COR-L47 (cell line): ENCODE results near the gene EFCAB6.

ENCODE experiments used
- DNase-seq: peaks from one replicate; lab custom pipeline; 2025; lab: John Stamatoyannopoulos, UW

Gene EFCAB6

DNA sequence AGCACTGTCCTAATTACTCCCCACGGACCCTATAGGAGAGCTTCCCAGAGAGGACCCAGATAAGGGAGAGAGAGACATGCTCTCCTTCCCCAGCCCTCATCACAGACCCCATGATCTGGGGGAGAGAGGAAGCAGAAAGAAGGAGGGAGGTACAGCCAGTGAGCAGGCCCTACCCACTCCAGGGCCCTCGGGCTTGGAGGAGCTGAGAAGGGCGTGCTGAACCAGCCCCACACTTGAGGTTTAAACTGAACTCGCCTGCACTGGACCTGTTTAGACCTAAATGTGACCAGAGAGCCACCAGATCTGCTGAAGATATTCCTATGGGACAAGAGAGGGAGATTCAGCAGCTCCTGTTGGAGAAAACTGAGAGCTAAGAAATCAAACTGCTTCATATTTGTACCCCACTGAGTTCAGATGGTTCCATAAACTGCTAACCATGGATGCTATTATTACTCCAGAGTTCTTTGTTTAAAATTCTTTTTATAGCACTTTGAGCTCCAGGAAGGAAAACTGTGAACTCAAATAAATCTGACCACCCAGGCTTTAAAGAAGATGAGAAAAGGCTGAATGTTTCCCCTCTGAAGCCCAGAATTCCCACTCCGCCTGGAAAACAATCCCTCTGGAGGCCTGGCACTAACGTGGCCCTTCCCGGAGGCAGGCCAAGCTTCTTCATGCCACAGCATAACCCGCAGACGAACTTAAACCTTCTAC, 67.2 kb downstream of the EFCAB6 start:
- no peak for DNase-seq

DNA sequence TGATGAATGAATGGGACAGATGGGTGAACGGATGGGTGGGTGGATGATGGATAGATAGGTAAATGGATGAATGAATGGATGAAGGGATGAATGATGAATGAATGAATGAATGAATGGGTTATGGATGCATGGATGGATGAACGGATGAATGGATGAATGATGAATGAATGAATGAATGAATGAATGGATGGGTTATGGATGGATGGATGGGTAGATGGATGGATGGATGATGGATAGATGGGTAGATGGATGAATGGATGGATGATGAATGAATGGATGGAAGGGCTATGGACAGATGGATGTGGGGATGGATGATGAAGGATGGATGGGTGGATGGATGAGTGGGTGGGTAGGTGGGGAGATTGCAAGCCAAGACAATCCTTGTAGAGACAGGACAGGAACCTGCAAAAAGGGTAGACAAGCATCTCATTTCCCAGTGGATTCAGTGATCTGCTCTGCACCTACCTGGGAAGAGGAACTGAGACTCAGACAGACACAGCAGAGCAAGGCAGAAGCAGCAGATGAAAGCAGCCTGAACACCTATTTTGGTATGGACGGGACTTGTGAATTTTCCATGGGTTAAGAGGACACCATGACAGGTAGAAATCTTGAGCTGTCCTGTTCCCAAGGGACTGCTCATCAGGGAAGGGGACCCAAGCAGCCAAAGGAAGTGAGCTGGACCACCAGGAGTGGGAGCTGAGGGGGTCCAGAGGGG, 68.0 kb downstream of the EFCAB6 start:
- no peak for DNase-seq

DNA sequence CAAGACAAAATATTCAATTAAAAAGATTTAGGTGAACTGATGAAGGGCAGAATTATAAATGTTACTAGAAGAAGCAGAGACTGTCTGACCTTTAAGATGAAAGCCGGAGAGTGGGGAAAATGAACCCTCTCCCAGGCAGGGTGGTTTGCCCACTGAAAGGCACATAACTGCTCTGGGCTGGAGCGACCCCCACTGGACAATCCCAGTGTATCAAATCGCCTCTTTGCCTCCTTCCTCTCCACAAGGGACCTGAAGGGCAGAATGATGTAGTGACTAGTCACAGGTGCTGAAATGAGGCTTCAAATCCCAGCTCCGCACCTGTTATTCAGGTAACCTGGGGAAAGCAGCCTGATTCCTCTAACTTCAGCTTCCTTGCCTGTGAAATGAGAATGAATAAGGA, 69.0 kb downstream of the EFCAB6 start:
- DNase-seq: no peak

DNA sequence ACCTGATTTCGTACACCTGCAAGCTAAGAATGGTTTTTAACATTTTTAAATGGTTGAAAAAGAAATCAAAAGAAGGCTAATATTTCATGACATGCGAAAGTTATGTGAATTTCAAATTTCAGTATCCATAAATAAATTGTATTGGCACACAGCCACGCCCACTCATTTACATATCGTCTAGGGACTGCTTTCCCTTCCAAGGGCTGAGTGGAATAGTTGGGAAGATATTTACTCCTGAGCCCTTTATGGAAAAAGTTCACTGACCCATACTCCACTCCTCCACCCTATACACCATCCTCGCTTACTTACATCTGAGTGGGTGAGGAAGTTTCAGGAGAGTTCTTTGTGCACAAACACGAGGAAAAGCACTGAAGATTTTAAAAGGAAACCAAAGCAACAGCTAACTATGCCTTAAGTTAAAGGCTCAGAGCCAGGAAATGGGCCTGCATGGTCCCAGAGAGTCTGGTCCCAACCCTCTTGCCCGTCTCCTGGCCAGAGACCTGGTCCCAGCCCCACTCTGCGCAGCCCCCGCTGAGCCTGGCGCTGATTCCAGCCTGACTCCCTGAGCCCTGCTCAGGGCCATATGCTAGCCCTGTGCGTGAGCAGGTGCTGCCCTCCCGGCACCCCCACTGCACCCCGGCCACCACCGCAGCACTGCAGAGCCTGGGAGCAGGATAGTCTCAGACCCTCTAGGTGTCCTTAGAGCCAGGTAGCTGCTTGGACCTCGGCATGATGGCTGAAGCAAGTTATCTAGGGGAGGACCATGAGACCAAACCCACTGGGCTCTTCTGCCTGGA, 69.8 kb downstream of the EFCAB6 start:
- no peak for DNase-seq

DNA sequence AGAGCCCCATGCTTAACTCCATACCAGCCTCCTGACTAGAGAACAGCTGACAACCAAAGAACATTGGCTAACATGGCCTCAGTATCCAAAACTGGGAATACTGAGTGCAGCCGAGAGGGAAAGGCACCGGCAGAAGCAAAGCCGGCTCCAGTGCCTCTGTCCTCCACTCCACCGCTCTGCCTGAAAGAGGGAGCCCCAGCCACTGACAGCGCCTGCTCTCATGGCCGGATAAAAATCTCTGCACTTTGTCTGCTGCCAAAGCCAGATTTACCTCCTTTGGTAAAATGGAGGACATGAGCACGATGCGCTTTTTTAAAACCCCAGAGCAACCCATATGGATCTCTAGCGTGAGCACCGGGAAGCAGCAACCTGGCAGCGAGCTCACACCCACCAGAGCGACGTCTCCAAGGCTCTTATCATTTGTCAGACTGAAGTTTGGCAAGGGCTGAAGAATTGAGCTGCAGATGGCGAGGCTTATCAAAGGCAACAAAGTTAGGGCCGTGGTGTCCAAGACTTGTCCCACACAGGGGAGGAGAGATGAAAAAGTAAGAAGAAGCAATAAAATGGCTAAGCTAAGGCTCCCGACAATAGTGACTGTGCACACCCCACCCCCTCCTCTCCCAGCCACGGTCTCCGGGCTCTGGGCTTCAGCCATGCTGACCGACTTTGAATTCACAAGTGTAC, 71.4 kb downstream of the EFCAB6 start:
- DNase-seq: no peak

DNA sequence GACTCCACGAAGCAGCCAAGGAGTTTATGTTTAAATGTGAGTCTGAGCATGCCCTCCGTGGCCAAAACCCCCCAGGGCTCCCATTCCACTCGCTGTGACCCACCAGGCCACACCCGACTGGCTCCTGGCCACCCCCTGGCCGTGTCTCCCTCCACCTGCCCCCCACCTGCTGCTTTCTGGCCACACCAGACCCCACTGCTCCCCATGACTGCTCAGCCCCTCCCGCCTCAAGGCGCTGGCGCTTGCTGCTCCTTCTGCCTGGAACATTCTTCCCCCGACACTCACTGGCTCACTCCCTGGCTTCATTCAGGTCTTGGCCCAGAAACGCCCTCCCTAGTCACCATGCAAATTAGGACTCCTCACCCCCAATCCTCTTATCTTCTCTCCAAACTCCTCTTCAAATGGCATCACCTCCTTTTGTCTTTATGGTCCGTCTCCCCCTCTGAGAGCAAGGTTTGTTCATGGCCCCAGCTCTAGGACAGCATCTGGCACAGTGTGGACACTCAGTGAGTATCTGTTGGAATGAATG, 72.2 kb downstream of the EFCAB6 start:
- no peak for DNase-seq

DNA sequence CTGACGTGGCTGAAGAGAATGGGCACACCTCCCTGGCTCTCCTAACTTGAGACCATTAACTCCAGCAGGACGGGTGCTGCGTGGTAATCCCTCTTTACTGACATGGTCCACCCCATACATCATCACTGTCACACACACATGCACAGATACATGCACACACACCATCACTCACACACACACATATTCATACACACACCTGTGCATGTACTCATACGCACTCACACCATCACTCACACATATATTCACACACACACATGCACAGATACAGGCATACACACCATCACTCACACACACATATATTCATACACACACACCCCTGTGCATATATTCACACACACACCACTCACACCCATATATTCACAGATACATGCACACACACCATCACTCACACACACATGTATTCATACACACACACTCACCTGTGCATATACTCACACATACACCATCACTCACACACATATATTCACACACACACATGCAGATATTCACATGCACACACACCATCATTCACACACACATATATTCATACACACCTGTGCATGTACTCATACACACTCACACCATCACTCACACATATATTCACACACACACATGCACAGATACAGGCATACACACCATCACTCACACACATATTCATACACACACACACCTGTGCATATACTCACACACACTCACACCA, 74.8 kb downstream of the EFCAB6 start:
- no peak for DNase-seq

DNA sequence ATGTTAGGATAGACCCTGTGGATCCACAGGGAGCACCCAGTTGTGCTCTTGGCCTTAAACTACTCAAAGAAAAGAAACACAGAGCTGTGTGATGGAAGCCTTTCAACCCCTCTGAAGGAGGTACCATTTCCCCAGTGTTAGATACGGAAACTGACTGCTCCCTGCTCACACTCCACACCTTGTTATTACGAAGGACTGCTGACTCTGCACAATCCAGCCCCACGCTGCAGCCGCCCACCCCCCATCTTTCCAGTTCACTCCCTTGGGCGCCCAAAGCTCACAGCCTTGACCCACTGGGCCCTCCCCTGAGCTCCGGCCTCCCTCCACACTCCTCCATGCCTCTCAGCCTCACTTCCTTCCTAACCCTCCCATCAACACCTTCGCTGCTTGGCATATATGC, 75.5 kb downstream of the EFCAB6 start:
- DNase-seq: no peak

DNA sequence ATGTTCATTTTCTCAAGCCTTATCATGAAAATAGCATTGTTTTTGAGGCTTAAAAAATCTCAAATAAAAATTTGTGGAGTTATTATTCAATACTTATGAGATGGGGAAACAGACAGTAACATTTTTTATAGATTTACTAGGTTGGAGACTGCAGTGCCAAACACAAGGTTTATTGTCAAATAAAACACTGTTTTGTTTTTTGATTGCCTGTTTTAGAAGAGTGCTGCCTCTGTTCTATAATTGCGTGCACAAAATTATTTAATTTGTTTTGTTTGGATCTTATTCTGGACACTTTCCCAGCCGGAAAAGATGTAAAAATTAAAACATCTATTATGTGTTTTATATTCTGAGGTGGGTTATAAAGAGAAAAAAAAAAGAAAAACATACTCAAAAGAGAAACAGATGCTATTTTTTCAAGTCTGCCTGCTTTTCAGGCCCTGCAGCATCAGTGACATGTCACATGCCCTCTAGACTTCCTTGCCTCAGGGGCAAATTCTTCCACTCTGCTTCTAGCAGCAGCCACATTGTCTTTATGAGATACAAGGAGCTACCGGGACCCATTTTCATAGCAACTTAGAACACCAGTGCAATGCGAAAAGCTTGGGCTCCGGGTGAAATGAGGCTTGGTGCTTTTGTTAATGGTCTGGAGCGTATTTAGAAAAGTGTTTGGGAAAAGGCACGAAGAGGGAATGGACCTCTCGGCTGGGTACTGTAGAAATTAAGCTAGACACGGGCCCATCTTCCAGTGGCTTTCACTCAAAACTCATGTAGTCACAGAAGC, 77.5 kb downstream of the EFCAB6 start:
- DNase-seq: no peak

DNA sequence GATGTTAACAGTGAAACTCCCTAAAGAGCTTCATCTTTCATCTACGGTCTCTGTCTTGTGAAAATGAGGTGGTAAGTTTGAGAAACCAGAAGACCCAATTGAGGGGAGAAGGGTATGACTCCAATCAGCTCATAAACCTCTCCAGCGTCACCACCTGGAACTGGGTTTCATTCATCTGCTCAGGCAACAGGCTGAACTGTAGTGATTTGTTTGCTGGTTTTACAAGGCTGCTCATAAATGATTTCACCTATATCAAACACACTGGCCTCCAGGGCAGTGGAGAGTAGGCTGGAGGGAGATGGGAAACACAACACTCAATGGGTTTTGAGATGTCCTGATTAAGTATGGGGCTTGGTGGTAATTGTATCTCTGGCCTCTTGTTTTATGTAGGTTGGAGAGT, 79.0 kb downstream of the EFCAB6 start:
- DNase-seq: no peak

DNA sequence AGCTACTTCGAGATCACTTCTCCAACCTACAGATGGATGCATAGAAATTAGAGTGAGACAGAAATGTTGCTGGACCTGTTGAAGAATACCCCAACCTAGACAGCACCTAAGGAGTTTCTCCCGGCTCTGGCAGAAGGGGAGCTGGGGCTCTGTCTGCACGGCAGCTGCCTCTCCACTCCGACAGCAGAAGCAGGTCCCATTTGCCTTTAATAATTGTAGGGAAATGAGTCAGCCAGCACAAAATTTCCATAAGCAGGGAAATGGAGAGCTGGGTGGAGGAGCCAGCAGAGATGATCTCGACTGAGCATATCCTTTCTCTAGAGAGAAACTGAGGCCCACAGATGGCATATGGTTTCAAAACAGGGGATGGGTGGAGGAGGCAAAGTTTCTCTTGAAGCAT, 80.1 kb downstream of the EFCAB6 start:
- no peak for DNase-seq

DNA sequence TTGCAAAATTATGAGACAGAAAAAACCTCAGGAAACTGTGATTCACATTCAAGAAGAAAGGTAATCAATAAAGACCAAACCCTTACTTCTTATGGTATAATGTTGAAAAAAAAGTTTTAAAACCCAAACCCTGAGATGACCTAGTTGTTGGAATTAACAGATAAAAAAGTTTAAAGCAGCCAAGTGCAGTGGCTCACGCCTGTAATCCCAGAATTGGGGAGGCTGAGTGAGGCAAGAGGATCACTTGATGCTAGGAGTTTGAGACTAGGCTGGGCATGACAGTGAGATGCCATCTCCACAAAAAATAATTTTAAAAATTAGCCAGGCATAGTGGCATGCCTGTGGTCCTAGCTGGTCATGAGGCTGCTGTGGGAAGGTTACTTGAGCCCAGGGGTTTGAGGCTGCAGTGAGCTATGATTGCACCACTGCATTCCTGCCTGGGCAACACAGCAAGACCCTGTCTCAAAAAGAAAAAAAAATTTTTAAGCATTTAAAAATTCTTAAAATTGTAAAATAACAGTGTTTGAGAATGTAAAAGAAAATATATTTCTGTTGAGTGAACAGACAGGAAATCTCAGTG, 85.1 kb downstream of the EFCAB6 start:
- DNase-seq: no peak

DNA sequence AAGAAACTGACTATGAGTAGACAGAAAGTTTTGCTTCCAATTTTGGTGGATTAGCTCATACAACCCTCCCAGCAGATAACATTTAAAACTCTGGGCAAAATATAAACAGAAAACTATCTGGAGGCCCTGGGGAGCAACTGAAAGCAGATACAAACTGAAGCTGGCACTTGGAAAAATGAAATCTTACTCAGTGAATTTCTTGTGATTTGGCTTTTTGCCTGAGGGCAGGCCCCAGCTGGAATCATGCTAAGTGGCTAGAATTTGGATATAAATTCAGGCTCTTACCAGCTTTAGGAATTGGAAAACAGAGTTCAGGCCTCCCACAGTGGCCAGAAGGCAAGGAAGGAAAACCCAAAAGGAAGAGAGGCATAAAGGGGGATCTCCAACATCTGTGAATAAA, 85.8 kb downstream of the EFCAB6 start:
- DNase-seq: no peak

DNA sequence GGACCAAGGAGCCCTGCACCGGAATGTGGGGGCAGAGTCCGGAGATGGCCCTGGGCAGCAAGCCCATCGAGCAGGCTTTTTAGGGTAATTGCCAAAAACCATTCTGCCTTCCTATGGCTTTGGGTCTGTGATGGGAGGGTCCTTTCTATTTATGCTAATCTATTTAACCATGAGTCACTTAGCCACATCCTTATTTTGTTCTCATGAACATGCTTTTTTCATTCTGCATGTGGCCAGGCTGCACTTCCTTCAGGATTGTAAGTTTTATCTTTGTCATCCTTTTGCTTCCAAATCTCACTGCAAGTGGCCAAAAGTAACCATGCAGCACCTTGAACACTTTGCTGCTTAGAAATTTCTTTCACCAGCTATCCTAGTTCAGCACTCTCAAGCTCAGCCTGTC, 88.3 kb downstream of the EFCAB6 start:
- DNase-seq: no peak

DNA sequence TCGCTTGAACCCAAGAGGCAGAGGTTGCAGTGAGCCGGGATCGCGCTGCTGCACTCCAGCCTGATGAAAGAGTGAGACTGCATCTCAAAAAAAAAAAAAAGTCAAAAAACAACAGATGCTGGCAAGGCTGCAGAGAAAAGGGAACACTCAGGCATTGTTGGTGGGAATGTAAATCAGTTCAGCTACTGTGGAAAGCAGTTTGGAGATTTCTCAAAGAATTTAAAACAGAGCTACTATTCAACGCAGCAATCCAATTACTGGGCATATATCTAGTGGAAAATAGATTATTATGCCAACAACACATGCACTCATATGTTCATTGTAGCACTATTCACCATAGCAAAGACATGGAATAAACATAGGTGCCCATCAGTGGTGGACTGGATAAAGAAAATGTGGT, 89.7 kb downstream of the EFCAB6 start:
- DNase-seq: no peak

DNA sequence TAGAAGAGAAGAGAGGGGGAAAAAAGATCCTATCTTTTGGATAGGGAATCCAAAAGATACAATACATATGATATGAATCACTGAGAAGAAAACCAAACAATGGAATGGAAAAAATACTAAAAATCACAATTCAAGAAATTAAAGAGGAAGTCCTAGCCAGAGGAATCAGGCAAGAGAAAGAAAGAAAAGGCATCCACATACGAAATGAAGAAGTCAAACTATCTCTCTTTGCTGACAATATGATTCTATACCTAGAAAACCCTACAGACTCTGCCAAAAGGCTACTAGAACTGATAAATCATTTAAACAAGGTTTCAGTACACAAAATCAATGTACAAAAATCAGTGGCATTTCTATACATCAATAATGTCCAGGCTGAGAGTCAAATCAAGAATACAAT, 91.4 kb downstream of the EFCAB6 start:
- DNase-seq: no peak

DNA sequence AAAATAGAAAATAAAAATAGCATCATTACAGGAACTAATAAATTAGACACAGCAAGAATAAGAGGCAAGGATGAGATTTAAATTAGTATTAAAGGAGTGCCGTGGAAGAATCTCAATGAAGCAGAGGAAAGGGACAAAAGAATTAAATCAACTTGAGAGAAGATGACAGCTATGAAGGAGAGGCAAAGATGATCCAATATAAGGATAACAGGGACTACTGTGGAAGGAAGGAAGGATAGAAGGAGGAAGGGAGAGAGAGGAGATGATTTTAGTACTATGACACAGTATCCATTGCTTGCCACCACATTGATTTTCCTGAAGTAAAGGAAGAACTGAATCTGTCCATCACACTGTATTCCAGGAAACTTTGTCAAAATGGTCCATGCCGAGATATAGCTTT, 98.0 kb downstream of the EFCAB6 start:
- DNase-seq: no peak

DNA sequence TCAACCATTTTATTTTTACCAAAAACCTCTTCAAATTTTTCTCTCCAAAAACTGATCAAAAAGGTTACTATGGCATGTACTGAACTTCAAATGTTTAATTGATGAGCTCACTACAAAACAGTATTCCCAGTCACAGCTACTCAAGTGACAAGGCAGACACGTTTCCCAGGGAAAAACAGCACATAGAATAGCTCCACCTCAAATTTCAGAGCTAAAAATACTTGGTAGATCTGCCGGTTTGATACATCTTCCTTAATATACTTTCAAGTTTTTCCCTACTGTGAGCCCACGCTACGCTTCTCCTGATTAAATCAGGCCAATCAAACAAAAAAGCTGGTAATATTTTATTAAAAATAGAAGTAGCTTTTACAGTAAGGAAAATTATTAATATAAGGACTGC, 100.4 kb downstream of the EFCAB6 start:
- DNase-seq: no peak

DNA sequence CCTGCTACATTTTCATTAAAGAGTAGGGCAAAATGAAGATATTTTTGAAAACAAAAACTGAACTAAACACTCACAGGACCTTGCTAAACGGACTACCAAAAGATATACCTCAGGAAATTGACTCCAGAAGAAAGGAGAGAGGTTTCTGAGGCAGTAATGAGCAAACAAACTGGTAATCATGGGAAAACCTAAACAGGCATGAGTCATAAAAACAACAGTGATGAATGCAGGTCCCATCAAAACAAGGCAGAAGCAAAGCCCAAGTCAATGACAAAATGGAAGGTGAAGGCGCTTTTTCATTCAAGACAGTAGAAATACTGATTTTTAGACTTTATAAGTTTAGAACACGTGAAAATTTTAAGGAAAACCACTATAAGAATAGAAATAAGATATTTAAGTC, 104.5 kb downstream of the EFCAB6 start:
- no peak for DNase-seq

DNA sequence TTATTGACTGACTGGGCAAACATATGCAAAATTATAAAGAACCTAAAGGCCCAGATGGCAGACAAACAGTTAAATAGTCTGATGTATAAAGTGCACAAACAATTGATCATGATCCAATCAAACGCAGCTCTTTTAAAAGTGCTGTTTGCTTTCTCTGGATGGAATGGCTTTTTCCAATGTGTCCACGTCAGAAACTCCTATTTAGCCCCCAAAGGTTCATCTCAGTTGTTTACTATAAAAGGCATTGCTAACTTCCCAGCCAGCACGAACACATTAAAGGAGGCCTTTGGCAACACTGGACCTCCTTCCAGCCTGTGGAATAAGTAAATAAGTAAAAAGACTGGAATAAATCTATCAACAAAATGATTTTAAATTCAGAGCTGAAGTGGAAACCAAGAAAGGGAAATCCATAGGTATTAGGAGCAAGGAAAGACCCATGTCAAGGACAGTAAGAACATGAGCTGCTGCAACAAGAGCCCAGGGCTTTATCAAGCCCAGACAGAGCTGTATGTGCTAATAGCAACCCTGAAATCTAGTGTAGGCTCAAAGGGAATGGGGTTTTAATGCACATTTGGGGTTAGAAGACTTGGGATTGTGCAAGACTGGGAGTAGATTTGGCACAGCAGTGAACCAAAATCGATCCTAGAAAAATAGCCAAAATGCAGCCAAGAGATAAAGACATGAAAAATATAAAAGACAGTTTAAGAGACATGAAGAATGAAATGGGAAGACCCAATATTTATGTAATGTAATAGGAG, 105.4 kb downstream of the EFCAB6 start:
- DNase-seq: no peak
